ENCODE results near the gene SUSD6. TPM values are rescaled to one million over a fixed set of nuclear protein-coding genes. Genes with fewer than 3 reads are reported as not detected.

SUSD6 gene
- total RNA-seq, 2 experiments from 2014 or later: 53.3 to 56.9 TPM

DNA sequence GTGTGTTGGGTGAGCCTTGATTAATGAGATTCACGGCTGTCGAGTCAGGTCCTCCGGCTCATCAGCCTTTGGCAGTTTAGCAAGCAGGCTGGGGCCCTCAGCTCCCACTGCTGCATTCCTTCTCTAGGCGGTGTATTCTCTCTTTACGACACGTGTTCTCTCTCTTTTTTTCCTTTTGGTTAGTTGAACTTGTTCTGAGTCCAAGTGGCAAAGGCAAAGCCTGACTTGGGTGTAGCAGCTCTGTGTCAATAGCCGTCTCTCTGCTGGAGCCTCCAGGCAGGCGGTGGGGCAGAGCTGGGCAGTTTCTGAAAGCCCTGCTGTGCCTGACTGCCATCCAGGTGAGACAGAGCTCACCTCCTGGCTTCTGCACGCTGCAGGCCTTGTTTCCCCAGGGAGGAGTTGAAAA is 46.6 kb downstream of the SUSD6 start:
- ChIA-PET CTCF (interaction anchor here (1.7 kb wide), 1 partner anchor 28 kb away, joined by 4 read pairs; no protein-coding TSS in a partner anchor), POLR2A (no interaction called here)

DNA sequence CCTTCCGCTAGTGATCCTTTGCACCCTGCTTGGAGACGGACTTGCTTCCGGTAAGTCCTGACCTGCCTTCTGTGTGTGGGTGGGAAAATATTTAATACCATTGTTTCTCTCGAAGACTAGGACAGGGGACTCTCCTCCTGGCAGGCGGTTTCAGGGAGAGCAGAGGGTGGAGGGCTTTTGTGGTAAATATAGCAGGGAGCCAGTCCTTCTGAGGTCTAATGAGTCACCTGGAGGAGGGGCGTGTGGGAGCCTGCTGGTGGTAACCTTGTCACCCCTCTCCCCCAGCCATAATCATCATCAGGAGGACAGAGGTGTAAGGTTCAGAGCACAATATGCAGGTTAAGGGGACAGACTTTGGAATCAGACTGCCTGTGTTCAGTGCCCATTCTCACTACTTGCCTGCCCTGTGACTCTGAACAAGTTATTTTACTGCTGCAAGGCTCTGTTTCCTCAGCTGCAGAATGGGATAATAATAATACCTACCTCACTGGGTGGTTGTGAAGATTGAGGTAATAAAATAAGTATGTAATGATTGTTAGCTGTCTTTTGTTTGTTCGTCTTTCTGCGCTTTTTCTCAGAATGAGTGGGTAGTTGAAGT is 47.4 kb downstream of the SUSD6 start:
- ChIA-PET POLR2A (interaction anchor here (0.6 kb wide), 1 partner anchor 22 kb away, joined by 4 read pairs; no protein-coding TSS in a partner anchor), CTCF (interaction anchor here (1.3 to 1.7 kb wide), 2 partner anchors 16 to 29 kb away, joined by 4 to 5 read pairs; no protein-coding TSS in a partner anchor)

DNA sequence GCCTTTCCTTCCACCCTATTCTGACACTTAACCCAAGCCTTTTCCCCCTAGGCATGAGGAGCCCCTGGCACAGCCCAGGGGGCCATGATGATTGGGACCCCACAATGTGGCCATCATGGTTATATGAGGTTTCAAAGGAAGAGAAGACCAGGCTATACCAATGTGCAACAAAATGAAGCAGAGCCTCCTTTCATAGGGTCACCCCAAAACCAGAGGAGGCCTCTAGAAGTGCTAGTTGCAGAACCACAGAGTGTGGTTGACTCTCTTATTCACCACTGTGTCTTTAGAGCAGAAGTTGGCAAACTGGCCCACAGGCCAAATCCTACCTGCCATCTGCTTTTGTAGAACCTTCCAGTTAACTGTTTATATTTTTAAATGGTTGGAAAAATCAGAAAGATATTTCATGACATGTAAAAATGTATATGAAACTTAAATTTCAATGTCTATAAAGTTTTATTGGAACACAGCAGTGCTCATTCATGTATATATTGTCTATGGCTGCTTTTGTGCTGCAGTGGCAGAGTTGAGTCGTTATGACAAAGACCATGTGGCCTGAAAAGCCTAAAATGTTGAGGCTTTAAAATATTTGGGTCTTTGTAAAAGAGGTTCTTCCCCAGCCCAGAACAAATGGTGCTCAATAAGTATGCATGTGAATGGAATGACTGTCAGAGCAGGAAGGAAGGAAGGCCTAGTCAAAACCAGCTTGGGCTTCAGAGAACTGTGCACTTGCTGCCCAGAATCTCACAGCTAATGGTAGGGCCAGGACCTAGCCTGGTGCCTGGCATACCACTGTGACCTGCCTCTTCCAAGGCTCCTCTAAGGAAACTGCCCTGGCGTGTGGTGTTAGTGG is 49.2 kb downstream of the SUSD6 start:
- CTCF ChIA-PET: interaction anchor here (1.0 to 2.4 kb wide), 2 partner anchors 9 to 14 kb away, joined by 3 to 7 read pairs; no protein-coding TSS in a partner anchor
- POLR2A ChIA-PET: interaction anchor here (0.5 to 1.2 kb wide), 3 partner anchors 14 to 22 kb away, joined by 3 to 6 read pairs (median 4); no protein-coding TSS in a partner anchor

DNA sequence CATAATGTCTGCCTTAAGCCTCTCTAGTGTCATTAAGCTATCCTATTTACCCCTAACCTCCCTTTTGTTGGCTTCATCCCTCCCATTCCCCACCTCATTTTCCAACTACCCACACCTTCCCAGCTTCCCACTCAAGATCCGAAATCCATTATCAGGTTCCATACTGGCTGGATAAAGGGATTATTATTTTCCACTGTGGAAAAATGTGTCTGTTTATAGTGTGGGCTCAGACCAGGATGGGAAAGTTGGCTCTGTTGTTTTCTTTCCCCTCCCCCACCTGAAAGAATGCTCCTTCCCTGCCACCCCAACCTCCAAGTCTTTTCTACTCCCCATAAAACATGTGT is 49.8 kb downstream of the SUSD6 start:
- ChIA-PET POLR2A (interaction anchor here (0.8 kb wide), 1 partner anchor 14 kb away, joined by 6 read pairs; no protein-coding TSS in a partner anchor), CTCF (interaction anchor here (1.0 to 2.4 kb wide), 2 partner anchors 9 to 13 kb away, joined by 3 to 7 read pairs; no protein-coding TSS in a partner anchor)

DNA sequence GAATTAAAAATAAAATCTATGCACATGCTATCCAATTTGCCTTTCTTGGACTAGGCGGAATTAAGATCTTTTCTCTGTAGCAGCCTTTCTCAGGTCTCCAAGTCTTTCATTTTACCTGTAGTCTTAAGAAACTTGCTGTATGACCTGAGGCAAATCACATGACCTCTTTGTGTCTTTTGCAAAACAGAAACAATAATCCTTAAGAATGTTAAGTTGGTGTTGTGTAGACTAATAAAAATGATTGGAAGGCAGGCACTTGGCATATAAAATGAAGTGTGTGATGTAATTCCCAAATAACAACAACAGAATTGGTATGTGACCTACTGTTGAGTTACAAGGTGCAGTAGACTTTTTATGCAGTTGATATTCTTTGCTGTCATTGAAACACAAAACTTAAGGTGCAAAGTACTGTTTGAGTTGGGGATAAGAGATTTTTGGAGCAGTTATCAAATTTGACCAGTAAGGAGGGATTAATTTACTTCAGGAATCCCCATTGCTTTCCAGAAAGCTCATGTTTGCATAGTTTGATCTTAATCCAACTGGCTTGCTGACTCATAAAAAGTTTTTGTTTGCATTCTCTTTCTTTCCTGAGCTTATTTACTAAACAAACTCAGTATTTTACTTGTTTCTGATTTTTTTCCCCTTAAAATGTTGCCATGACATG is 51.4 kb downstream of the SUSD6 start:
- CTCF ChIA-PET: no interaction called here
- POLR2A ChIA-PET: no interaction called here

DNA sequence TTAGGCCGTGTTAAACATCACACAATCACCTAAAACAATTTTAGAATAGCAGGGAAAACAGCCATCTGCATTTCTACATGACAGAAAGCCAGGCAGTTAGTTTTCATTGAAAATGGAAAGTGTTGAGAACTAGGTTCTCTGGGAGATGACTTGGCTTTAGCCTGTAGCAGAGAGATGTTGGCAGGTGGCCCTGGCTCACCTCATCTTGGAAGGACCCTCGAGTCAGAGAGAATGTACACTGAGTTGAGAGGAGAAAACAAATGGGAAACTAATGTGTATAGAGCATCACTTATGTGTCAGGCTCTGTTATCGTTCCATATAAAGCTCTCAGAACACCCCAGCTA is 51.9 kb downstream of the SUSD6 start:
- ChIA-PET POLR2A (no interaction called here), CTCF (interaction anchor here (0.9 kb wide), 1 partner anchor 11 kb away, joined by 3 read pairs; no protein-coding TSS in a partner anchor)

DNA sequence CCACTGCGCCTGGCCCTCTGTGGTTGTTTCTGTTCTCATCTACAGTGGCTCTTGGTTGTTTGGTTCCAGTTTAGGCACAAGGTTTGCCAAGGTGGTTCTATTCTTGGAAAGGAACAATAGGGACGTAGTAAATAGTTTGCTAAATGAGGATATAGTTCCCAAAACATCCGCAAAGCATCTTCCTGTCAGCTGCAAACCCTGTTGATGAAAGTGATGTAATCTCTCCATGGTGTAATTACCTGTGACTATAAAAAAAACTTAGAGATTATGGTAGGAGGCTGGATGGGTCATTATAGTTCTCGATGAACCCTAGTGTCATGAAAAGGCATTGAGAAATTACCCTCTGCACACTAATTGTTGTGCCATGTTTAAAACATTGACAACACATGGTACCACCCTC is 52.9 kb downstream of the SUSD6 start:
- CTCF ChIA-PET: interaction anchor here (0.9 kb wide), 1 partner anchor 10 kb away, joined by 3 read pairs; no protein-coding TSS in a partner anchor
- POLR2A ChIA-PET: no interaction called here

DNA sequence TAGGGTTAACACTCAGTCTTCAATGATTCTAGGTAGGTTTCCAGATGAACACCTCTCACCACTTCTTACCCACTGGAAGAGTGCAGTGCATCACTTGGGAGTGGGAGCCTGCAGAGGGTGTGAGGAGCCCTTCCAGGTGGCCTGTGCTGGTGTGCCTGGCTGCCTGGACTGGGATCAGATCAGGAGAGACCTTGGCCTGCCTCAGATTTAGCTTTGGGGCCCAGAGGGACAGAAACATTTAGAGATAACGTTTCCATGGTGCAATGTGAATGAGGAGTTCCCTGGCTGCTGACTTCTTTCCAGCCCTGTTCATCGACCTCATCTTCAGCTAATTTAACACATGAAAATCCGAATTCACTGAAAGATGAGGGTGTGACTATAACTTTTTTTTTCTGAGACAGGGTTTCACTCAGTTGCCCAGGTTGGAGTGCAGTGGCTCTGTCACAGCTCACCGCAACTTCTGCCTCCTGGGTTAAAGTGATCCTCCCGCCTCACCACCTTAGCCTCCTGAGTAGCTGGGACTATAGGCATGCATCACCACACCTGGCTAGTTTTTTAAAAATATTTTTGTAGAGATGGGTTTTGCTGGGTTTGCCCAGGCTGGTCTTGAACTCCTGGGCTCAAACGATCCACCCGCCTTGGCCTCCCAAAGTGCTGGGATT is 53.6 kb downstream of the SUSD6 start:
- POLR2A ChIA-PET: no interaction called here
- CTCF ChIA-PET: no interaction called here

DNA sequence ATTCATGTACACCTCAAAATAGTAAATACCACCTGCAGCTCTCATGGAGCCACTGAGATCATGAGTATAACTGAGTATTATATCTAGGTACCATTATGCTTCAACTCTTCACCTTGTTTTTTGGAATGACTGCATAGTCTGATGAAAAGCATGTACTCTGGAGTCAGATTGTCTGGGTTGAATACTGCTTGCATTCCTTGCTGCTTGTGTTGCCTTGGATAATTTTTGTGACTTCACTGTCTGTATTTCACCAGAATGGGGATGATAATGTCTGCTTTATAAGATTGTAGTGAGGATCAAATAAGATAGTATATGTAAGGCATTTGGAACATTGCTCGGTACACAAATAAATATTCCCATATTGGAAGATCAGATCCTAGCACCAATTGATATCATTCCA is 54.2 kb downstream of the SUSD6 start:
- POLR2A ChIA-PET: no interaction called here
- CTCF ChIA-PET: interaction anchor here (1.3 kb wide), 1 partner anchor 9 kb away, joined by 5 read pairs; no protein-coding TSS in a partner anchor

DNA sequence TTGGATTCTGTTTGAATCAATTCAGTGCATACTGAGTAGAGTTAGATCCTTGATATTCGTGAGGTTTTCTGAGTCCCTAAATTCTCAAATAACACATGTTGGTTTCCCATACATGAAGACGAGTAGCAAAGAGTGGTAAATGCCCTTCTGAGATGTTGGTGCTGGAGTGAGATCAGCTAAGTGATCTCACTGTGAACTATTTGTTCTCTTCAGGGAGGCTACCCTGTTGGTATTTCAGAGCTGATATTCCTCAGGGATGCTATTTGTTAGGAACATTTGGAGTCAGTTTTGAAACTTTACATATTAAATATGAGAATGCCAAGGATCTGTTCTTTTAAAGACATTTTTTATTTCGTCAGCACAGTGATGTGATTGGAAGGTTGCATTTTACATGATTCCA is 54.7 kb downstream of the SUSD6 start:
- CTCF ChIA-PET: interaction anchor here (1.3 kb wide), 1 partner anchor 8 kb away, joined by 5 read pairs; no protein-coding TSS in a partner anchor

DNA sequence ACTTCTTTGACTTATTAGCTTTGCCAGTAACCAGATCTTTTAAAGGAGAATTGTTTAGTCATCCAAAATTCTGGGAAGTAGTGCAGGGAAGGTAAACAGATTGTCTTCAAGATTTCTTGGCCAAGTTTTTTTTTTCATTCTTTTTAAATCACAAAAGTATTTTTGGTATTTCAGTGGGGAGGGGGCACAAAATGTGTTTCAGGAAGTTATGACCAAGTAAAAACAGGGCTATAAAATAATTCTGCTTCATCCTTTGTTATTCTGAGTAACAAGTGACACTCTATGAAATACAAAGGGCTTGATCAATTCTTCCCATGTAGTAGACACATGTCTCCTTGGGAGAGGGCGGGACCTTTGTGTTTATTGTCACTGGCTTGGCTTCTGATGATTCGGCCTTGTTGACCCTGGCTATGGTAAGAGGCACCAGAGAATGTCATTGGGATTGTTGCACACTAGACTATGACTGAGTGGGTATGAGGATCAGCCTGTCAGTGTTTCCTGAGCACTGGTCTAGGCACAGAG is 55.4 kb downstream of the SUSD6 start:
- POLR2A ChIA-PET: no interaction called here
- CTCF ChIA-PET: interaction anchor here (1.3 kb wide), 1 partner anchor 8 kb away, joined by 5 read pairs; no protein-coding TSS in a partner anchor

More for the DNA sequence above, 54.7 kb downstream of the SUSD6 start:
- POLR2A ChIA-PET: no interaction called here

DNA sequence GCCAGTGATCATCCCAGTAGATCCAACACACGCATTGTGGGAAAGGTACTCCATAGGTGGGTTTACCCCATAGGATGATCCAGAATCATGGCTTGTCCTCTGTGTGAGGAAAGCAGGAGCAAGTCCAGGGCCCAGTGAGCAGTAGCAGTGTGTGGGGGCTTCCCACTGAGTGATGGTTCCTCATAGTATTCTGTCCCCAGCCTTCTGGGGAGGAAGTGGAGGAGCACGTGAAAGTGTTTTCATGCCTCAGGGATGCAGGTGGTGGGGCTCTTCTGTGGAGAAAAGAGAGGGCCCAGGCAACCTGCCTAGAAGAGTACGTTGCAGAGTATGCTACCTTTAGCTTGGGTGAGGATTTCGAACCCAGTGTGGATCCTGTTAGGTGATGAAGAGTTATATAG is 56.5 kb downstream of the SUSD6 start:
- ChIA-PET CTCF (no interaction called here), POLR2A (no interaction called here)

DNA sequence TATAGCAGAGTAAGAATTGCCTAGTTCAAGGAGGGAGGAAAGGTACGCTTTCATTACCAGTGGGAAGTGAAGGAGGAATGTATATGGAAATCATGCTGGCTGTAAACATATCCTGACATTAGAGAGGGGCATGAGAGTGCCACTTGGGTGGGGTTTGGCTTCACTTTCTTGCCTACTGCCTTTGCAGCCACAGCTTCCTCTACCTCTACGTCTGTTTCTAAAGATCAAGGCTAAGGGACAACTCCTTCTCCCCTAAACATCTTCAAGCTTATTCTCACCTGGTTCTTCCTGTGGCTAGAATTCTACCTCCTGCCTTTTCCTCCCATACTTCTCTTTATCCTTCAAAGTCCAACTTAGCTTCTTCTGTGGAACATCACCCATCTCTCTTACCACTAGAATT is 58.0 kb downstream of the SUSD6 start:
- POLR2A ChIA-PET: no interaction called here
- CTCF ChIA-PET: interaction anchor here (1.1 to 2.9 kb wide), 2 partner anchors 9 to 65 kb away, joined by 3 to 7 read pairs; no protein-coding TSS in a partner anchor

DNA sequence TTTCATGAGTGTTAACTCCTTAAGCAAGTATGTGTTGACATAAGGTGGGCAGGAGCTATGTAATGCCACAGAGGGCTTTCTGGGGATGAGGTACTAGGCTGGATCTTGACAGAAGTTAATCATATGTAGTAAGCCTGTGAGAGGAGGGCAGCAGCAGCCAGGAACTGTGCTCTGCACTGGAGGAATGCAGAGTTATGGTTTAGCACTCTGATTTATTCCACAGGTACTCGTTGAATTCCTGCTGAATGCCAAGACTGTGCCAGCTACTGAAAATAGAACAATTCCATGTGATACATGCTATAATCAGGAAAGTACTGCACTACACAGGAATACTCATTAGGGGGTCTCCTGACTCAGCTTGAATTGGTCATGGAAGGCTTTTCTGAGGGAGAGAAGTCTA is 58.7 kb downstream of the SUSD6 start:
- CTCF ChIA-PET: interaction anchor here (2.9 kb wide), 1 partner anchor 9 kb away, joined by 7 read pairs; no protein-coding TSS in a partner anchor
- POLR2A ChIA-PET: no interaction called here

DNA sequence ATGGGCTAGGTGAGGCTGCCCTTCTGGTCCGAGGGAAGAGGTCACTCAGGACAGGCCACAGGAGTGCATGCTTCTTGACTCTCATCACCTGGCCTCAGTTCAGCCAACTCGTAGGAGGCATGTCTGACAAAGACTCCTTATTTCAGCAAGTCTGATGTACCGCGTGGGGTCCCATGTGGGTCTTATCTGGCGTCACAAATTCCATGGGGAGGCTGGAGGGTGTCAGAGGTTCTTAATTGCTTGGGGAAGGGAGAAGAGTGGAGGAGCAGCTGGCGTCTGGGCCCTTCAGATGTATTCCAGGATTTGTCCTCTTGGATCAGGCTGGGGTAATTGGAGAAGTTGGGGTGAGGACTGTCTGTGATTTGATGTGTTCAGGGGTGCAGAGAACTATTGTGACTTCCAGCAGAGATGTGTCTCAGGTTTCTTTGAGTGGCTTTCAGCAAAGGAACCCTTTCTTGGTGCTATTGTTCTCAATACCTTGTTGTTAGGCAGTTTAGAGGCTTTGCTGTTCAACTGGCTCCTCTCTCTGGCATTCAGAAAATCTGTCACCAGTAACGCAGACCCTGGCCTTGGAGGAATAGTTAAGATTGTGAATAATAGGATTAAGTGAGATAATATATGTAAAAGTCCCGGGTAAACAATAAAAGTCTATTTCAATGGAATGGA is 60.1 kb downstream of the SUSD6 start:
- ChIA-PET CTCF (interaction anchor here (2.9 kb wide), 1 partner anchor 11 kb away, joined by 7 read pairs; no protein-coding TSS in a partner anchor), POLR2A (no interaction called here)

DNA sequence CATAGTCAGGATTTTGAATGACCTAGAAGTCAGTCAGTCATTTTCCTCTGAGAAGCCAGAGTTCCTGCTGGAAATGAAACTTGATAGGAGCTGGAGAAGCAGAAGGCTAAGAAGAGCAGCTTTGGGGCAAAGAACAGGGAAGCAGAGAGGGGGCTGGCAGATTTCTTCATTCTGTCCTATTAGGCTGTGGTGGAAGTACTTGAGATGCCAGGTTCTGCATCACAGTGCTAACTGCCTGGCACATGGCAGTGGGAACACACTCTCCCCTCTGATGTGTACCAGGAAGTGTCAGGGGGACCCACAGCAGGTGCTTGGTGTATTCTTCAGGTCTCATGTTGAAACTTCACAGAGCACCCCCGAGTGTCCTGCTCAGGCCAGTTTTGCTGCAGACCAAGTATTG is 61.0 kb downstream of the SUSD6 start:
- ChIA-PET CTCF (no interaction called here), POLR2A (no interaction called here)

DNA sequence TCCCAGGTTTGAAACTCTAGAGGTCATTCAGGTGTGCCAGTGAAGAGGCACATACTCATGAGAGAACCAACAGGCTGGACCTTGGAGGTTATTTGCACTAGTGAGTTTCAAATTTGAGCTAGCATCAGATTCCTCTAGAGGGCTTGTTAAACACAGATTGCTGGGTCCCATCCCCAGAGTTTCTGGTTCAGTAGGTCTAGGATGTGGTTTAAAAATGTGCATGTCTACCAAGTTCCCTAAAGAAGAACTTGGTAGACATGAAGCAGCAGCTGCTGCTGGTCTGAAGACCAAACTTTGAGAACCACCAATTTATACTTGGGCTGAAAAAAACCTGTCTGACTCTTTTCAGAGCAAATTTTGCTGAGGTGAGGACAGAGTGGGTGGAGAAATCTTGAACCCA is 61.7 kb downstream of the SUSD6 start:
- ChIA-PET POLR2A (interaction anchor here (2.8 kb wide), 1 partner anchor 12 kb away, joined by 10 read pairs; no protein-coding TSS in a partner anchor), CTCF (interaction anchor here (1.0 to 1.2 kb wide), 3 partner anchors 12 to 36 kb away, joined by 3 read pairs; no protein-coding TSS in a partner anchor)

DNA sequence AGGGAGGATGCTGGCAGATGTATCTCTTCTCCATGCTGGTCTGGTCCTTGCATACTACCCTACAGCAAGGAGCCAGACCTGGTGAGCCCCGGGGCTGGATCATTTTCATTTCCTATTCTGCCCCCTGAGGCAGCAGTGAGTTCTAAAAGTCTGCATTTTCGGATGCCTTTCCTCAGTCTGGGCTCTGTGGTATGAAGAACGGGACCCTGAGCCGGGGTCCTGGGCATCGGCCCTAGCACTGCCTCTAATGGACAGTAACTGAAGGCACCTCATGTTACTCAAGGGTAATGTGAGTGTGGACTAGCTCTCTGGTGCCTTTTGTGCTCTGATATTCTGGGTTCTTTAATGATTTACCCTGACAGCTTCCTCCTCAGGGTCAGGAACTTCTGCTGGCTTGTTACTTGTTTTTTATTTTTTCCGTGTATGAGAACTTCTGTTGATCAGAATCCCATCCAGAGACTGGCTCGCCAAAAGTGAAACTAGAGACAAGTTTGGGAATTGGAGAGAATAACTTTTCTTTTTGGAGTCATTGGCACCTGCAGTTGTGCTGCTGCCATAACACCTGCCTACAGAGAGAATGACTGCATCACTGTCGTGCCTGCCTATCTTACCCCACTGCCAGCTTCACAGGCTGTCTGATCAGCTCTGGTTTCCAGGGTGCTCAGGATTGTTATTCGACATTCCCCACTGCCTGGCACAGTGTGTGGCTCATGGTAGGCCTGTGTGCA is 62.3 kb downstream of the SUSD6 start:
- POLR2A ChIA-PET: interaction anchor here (0.5 to 2.8 kb wide), 3 partner anchors 11 to 36 kb away, joined by 3 to 10 read pairs (median 6); no protein-coding TSS in a partner anchor
- CTCF ChIA-PET: interaction anchor here (1.0 to 1.4 kb wide), 7 partner anchors 8 to 37 kb away, joined by 3 to 5 read pairs (median 3); no protein-coding TSS in a partner anchor

All from activated CD8-positive, alpha-beta memory T cell treated with anti-CD3 and anti-CD28 coated beads for 36 hours (primary cell).